GM12878 (cell line): ENCODE results near the gene C1orf115. TPM values are rescaled to one million over a fixed set of nuclear protein-coding genes. Genes with fewer than 3 reads are reported as not detected.

Experiments used
- ATAC-seq: fragments of 200-7000 bp; cut with Tn5 transposase; 3 replicates; pipeline ENCODE4 v1.9.1; 2020; ENCODE audit warnings: mild to moderate bottlenecking, moderate library complexity
- BruUV-seq: library from RNA; stranded (reverse); fragments of 400-500 nt; replicated peaks from 2 replicates; lab custom pipeline; 2021; lab: Mats Ljungman, UMichigan
- CTCF ChIA-PET: fragments of 300-600 bp; sonication (Branson Sonifier 250); formaldehyde crosslinking; extraction: SDS; loops from one replicate; lab custom pipeline; 2021; ENCODE audit warnings: inconsistent platforms; lab: Yijun Ruan, JAX
- POLR2A ChIA-PET: fragments of 350-600 bp; formaldehyde crosslinking; extraction: SDS; loops from one replicate; lab custom pipeline; 2021; ENCODE audit warnings: inconsistent platforms; lab: Charles Lee
- RAD21 ChIA-PET: fragments of 300-600 bp; sonication (Branson Sonifier 250); formaldehyde crosslinking; loops from one replicate; lab custom pipeline; 2023; ENCODE audit warnings: antibody characterized with exemption; ENCODE audit not compliant: unreplicated experiment; lab: Charles Lee
- SMC1A ChIA-PET: fragments of 300-600 bp; sonication (Branson Sonifier 250); formaldehyde crosslinking; loops from one replicate; lab custom pipeline; 2023; ENCODE audit not compliant: unreplicated experiment, uncharacterized antibody; lab: Charles Lee
- DNase-seq: peaks from one replicate; pipeline ENCODE4 v3.0.0-alpha.2; 2011; ENCODE audit warnings: low read depth, low spot score
- FAIRE-seq: peaks from 3 replicates; lab custom pipeline; 2011; peaks lifted over from hg19 to GRCh38; lab: Jason Lieb, UNC
- H2AFZ ChIP-seq: 2 replicates; pipeline ENCODE4 v1.6.0; 2011; ENCODE audit warnings: low read depth, low read length, control low read depth; ENCODE audit not compliant: control insufficient read depth
- H3K27ac ChIP-seq: 2 replicates; pipeline ENCODE4 v1.5.1; 2011; ENCODE audit warnings: control low read depth; ENCODE audit not compliant: control insufficient read depth, insufficient read depth
- H3K27me3 ChIP-seq, 2 experiments: replicated peaks in 1 of 2; 2 replicates each; pipeline versions ENCODE4 v1.6.0 to v1.6.1; 2011; ENCODE audit warnings: low read length in 1 of 2; ENCODE audit not compliant: control insufficient read depth in 2 of 2, insufficient read depth in 2 of 2
- H3K36me3 ChIP-seq, 2 experiments: 2 replicates each; pipeline ENCODE4 v1.5.1; 2011; ENCODE audit warnings: low read length in 1 of 2; ENCODE audit not compliant: control insufficient read depth in 2 of 2, insufficient read depth in 2 of 2
- H3K4me1 ChIP-seq: 2 replicates; pipeline ENCODE4 v1.6.1; 2011; ENCODE audit warnings: mild to moderate bottlenecking, low read length, moderate library complexity, mixed read lengths; ENCODE audit not compliant: control insufficient read depth, insufficient read depth
- H3K4me2 ChIP-seq: 2 replicates; pipeline ENCODE4 v1.6.0; 2011; ENCODE audit warnings: control low read depth; ENCODE audit not compliant: control insufficient read depth, insufficient read depth
- H3K4me3 ChIP-seq: fragments of 200-600 bp; sonication (generic); 2 replicates; pipeline ENCODE4 v1.5.1; 2016
- H3K79me2 ChIP-seq: 2 replicates; pipeline ENCODE4 v1.6.0; 2011; ENCODE audit warnings: low read length; ENCODE audit not compliant: control insufficient read depth, insufficient read depth
- H3K9ac ChIP-seq: 2 replicates; pipeline ENCODE4 v1.8.0; 2011; ENCODE audit warnings: low read length, control low read depth, mixed read lengths; ENCODE audit not compliant: control insufficient read depth, insufficient read depth
- H3K9me3 ChIP-seq: replicated peaks from 3 replicates; pipeline ENCODE4 v1.5.1; 2011; ENCODE audit warnings: mild to moderate bottlenecking, low read length; ENCODE audit not compliant: control insufficient read depth, insufficient read depth
- H4K20me1 ChIP-seq: 2 replicates; pipeline ENCODE4 v1.6.0; 2011; ENCODE audit not compliant: control insufficient read depth, insufficient read depth
- ATF7 ChIP-seq: fragments of 450-650 bp; IDR thresholded peaks from 2 replicates; pipeline ENCODE4 v1.6.1; 2016; ENCODE audit warnings: low read depth, mild to moderate bottlenecking
- BACH1 ChIP-seq: fragments of 450-650 bp; IDR thresholded peaks from 2 replicates; pipeline ENCODE4 v1.6.1; 2017; ENCODE audit warnings: mild to moderate bottlenecking, borderline replicate concordance
- CEBPB ChIP-seq, 2 experiments: fragments of 150-350 bp in 1 of 2; IDR thresholded peaks; 2 replicates each; pipeline ENCODE4 v1.6.1; 2012 to 2014; ENCODE audit warnings: low read depth in 2 of 2, low read length in 2 of 2, borderline replicate concordance in 1 of 2, inconsistent platforms in 1 of 2
- EP300 ChIP-seq, 2 experiments: fragments of 150-350 bp in 1 of 2; IDR thresholded peaks; 2 replicates each; pipeline ENCODE4 v1.6.1; 2011 to 2012; ENCODE audit warnings: low read depth in 2 of 2, low read length in 2 of 2, borderline replicate concordance in 1 of 2, improper control_type of control experiment in 1 of 2, inconsistent platforms in 1 of 2; ENCODE audit not compliant: control insufficient read depth in 1 of 2
- ETV6 ChIP-seq, 2 experiments: fragments of 450-650 bp in 1 of 2; IDR thresholded peaks in 1 of 2; conservative IDR thresholded peaks in 1 of 2; 2 replicates each; pipeline ENCODE4 v1.6.1; 2014; ENCODE audit warnings: antibody characterized with exemption in 1 of 2, borderline replicate concordance in 1 of 2, low read depth in 1 of 2, mild to moderate bottlenecking in 1 of 2, moderate library complexity in 1 of 2
- JUNB ChIP-seq: IDR thresholded peaks from 2 replicates; pipeline ENCODE4 v1.6.1; 2016; ENCODE audit warnings: antibody characterized with exemption, mild to moderate bottlenecking
- POLR2AphosphoS2 ChIP-seq: IDR thresholded peaks from 2 replicates; pipeline ENCODE4 v1.6.1; 2011; ENCODE audit warnings: low read depth, mild to moderate bottlenecking, low read length, improper control_type of control experiment, moderate library complexity
- SP1 ChIP-seq: IDR thresholded peaks from one replicate; pipeline ENCODE4 v1.6.1; 2011; ENCODE audit warnings: low read depth, low read length
- SRF ChIP-seq, 2 experiments: IDR thresholded peaks; 2 replicates each; pipeline ENCODE4 v1.6.1; 2011; ENCODE audit warnings: low read depth in 2 of 2, low read length in 2 of 2, mild to moderate bottlenecking in 1 of 2, moderate library complexity in 1 of 2
- SUPT20H ChIP-seq: IDR thresholded peaks from 2 replicates; pipeline ENCODE4 v1.6.1; 2011; ENCODE audit warnings: low read depth, mild to moderate bottlenecking, low read length, moderate library complexity, borderline replicate concordance; ENCODE audit not compliant: control insufficient read depth
- ZZZ3 ChIP-seq: IDR thresholded peaks from 2 replicates; pipeline ENCODE4 v1.6.1; 2011; ENCODE audit warnings: low read depth; ENCODE audit not compliant: control insufficient read depth, insufficient read length
- WGBS: methylation state at CpG from one replicate; pipeline ENCODE4 v1.1.6; 2016; ENCODE audit warnings: low lambda C conversion rate; ENCODE audit not compliant: insufficient replicate concordance, insufficient coverage; ENCODE audit errors: missing lambda C conversion rate; 5-methylcytosine and 5-hydroxymethylcytosine counted together
- in situ Hi-C: fragments of 300-500 bp; cut with MboI; formaldehyde crosslinking; loops from 9 replicates; pipeline ENCODE4 v1.14.3; 2018; ENCODE audit warnings: mixed read lengths
- intact Hi-C: fragments of 100-400 bp; cut with micrococcal nuclease; formaldehyde crosslinking; loops from one replicate; pipeline ENCODE4 v1.14.2; 2022; ENCODE audit not compliant: unreplicated experiment
- polyA plus RNA-seq, 11 experiments: library from polyadenylated mRNA; depleted of rRNA in 4 of 11; unstranded in 6 of 11; stranded (reverse) in 5 of 11; fragments of >200 nt; fragmentation: Nextera tagmentation in 4 of 11; fragmentation: Illumina TruSeq in 1 of 11; extraction: Ambion mirVana in 4 of 11; extraction: Trizol in 1 of 11; gene quantifications; 1 replicate in 1 of 11; 2 replicates in 10 of 11; pipeline versions ENCODE4 v1.2.1 to v1.2.3, GENCODE V29; 2011 to 2016; ENCODE audit warnings: inconsistent platforms in 2 of 11, missing spikeins in 2 of 11, low read depth in 1 of 11
- total RNA-seq, 4 experiments: library from RNA; depleted of rRNA in 3 of 4; stranded (reverse); fragments of >200 nt in 3 of 4; fragmentation: Illumina TruSeq in 1 of 4; extraction: Trizol in 1 of 4; gene quantifications; 2 replicates each; pipeline versions ENCODE4 v1.2.1 to v1.2.3, GENCODE V29; 2013 to 2021
- TF ChIP-seq, protein P1 (sequence below): fragments of 450-650 bp; IDR thresholded peaks from 2 replicates; pipeline ENCODE4 v1.6.1; 2017; ENCODE audit warnings: low read depth, mild to moderate bottlenecking, moderate library complexity
- TF ChIP-seq, protein P2 (sequence below): fragments of 450-650 bp; IDR thresholded peaks from 2 replicates; pipeline ENCODE4 v1.6.1; 2017; ENCODE audit warnings: mild to moderate bottlenecking, moderate library complexity
- TF ChIP-seq, protein P3 (sequence below): fragments of 150-350 bp; IDR thresholded peaks from 2 replicates; pipeline ENCODE4 v1.6.1; 2016; ENCODE audit warnings: low read depth, low read length

C1orf115 gene
- total and polyA plus RNA-seq, 10 of the 15 experiments (the other 5 are each of a cell fraction or from before 2014, with no cell fraction given), result 0.52 to 5.0 (median 4.1) TPM

DNA sequence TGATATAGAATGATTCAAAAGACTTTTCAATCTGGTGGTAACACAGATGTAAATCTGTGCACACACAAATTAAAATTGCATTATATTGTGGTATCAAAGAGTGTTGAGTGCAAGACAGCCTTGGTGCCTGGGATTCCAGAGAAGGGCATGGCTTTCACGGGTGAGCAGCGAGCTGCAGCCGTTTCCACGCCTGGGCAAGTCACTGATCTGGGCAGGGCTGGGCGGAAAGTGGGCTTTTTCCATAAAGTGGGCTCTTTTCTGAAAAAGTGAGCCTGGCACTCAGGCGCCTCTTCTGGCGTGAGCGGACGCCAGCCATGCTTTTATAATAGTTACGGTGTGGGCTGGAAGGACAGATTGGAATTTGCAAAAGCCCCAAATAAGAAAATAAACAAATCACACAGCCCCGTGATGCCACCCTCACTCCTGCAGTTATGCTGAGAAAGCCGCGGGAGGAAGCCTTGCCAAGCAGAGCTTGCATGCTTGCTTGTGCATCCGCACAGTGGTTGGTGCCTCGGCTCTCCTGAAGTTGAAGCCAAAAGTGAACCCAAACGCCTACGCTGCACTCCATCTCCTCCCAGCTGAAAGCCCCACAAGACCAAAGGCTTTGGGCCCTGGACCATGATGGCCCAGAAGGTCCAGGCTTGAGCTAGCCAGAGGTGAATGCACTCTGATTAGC is 7.1 kb upstream of the C1orf115 start:
- Histone ChIP-seq H3K4me3 (no peak overlapping the region), H3K27me3 (no peaks in the 10 kb centered on the region), H3K9me3 (no peaks in the 10 kb centered on the region), H3K4me1 (no peaks in the 10 kb centered on the region), H3K9ac (no peak overlapping the region), H3K36me3 (no peaks in the 10 kb centered on the region), H4K20me1 (no peaks in the 10 kb centered on the region), H2AFZ (no peak overlapping the region), H3K27ac (no peak overlapping the region), H3K79me2 (no peaks in the 10 kb centered on the region), H3K4me2 (no peak overlapping the region)
- no TSS peak for BruUV-seq
- WGBS, result 55% methylated on average over 17 of the region's 17 CpGs
- RAD21 ChIA-PET, result no interaction called here
- DNase-seq (no peak), FAIRE-seq (no peak), ATAC-seq (no peak)
- intact Hi-C loops (no loop called here), in situ Hi-C loops (loop anchor here (10.0 kb wide), 1 partner anchor 92 kb away; no protein-coding TSS in a partner anchor)
- SMC1A ChIA-PET, result no interaction called here
- POLR2A ChIA-PET, result no interaction called here
- CTCF ChIA-PET, result interaction anchor here (0.6 to 3.5 kb wide), 4 partner anchors 8 to 280 kb away, joined by 3 to 29 read pairs (median 14); no protein-coding TSS in a partner anchor
- TF ChIP-seq, protein P1, sequence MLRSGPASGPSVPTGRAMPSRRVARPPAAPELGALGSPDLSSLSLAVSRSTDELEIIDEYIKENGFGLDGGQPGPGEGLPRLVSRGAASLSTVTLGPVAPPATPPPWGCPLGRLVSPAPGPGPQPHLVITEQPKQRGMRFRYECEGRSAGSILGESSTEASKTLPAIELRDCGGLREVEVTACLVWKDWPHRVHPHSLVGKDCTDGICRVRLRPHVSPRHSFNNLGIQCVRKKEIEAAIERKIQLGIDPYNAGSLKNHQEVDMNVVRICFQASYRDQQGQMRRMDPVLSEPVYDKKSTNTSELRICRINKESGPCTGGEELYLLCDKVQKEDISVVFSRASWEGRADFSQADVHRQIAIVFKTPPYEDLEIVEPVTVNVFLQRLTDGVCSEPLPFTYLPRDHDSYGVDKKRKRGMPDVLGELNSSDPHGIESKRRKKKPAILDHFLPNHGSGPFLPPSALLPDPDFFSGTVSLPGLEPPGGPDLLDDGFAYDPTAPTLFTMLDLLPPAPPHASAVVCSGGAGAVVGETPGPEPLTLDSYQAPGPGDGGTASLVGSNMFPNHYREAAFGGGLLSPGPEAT, result no peak
- no peak for TF ChIP-seq SP1
- no peak for TF ChIP-seq ZZZ3
- no peak for TF ChIP-seq SUPT20H
- TF ChIP-seq ATF7, result no peak
- TF ChIP-seq EP300 (IDR thresholded peaks at IDR 0.05; ENCODE audit: borderline replicate concordance in 1 of 2, control insufficient read depth in 1 of 2, low read depth in 2 of 2, low read length in 2 of 2), result no peak
- TF ChIP-seq, protein P2, sequence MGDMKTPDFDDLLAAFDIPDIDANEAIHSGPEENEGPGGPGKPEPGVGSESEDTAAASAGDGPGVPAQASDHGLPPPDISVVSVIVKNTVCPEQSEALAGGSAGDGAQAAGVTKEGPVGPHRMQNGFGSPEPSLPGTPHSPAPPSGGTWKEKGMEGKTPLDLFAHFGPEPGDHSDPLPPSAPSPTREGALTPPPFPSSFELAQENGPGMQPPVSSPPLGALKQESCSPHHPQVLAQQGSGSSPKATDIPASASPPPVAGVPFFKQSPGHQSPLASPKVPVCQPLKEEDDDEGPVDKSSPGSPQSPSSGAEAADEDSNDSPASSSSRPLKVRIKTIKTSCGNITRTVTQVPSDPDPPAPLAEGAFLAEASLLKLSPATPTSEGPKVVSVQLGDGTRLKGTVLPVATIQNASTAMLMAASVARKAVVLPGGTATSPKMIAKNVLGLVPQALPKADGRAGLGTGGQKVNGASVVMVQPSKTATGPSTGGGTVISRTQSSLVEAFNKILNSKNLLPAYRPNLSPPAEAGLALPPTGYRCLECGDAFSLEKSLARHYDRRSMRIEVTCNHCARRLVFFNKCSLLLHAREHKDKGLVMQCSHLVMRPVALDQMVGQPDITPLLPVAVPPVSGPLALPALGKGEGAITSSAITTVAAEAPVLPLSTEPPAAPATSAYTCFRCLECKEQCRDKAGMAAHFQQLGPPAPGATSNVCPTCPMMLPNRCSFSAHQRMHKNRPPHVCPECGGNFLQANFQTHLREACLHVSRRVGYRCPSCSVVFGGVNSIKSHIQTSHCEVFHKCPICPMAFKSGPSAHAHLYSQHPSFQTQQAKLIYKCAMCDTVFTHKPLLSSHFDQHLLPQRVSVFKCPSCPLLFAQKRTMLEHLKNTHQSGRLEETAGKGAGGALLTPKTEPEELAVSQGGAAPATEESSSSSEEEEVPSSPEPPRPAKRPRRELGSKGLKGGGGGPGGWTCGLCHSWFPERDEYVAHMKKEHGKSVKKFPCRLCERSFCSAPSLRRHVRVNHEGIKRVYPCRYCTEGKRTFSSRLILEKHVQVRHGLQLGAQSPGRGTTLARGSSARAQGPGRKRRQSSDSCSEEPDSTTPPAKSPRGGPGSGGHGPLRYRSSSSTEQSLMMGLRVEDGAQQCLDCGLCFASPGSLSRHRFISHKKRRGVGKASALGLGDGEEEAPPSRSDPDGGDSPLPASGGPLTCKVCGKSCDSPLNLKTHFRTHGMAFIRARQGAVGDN, result no peak
- no peak for TF ChIP-seq POLR2AphosphoS2
- TF ChIP-seq CEBPB (IDR thresholded peaks at IDR 0.05; ENCODE audit: borderline replicate concordance in 1 of 2, low read depth in 2 of 2, low read length in 2 of 2), result no peak
- no peak for TF ChIP-seq SRF (IDR thresholded peaks at IDR 0.05; ENCODE audit: low read depth in 2 of 2, low read length in 2 of 2)
- no peak for TF ChIP-seq JUNB
- TF ChIP-seq, protein P3, sequence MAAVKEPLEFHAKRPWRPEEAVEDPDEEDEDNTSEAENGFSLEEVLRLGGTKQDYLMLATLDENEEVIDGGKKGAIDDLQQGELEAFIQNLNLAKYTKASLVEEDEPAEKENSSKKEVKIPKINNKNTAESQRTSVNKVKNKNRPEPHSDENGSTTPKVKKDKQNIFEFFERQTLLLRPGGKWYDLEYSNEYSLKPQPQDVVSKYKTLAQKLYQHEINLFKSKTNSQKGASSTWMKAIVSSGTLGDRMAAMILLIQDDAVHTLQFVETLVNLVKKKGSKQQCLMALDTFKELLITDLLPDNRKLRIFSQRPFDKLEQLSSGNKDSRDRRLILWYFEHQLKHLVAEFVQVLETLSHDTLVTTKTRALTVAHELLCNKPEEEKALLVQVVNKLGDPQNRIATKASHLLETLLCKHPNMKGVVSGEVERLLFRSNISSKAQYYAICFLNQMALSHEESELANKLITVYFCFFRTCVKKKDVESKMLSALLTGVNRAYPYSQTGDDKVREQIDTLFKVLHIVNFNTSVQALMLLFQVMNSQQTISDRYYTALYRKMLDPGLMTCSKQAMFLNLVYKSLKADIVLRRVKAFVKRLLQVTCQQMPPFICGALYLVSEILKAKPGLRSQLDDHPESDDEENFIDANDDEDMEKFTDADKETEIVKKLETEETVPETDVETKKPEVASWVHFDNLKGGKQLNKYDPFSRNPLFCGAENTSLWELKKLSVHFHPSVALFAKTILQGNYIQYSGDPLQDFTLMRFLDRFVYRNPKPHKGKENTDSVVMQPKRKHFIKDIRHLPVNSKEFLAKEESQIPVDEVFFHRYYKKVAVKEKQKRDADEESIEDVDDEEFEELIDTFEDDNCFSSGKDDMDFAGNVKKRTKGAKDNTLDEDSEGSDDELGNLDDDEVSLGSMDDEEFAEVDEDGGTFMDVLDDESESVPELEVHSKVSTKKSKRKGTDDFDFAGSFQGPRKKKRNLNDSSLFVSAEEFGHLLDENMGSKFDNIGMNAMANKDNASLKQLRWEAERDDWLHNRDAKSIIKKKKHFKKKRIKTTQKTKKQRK, result no peak
- no peak for TF ChIP-seq BACH1
- TF ChIP-seq ETV6 (conservative IDR thresholded peaks at IDR 0.05 in 1 of 2, IDR thresholded peaks at IDR 0.05 in 1 of 2; ENCODE audit: borderline replicate concordance in 1 of 2, low read depth in 1 of 2), result no peak
